ENCODE results near the gene FADS3. TPM values are rescaled to one million over a fixed set of nuclear protein-coding genes. Genes with fewer than 3 reads are reported as not detected.

The FADS3 gene
- total RNA-seq, 1 experiment from 2014 or later: 50.0 TPM

GRCh38 chr11:61890529-61891330, 615 bp downstream of the FADS3 start:
- ATAC-seq: peak; percentile 7
- H3K4me3 Mint-ChIP-seq: peak overlapping the region; percentile 69
- POLR2A ChIA-PET: interaction anchor here (0.6 to 1.5 kb wide), 3 partner anchors 9 to 35 kb away, joined by 3 to 4 read pairs (median 3); no protein-coding TSS in a partner anchor
- no peak for TF ChIP-seq MAX (CRISPR knock-in tag; IDR thresholded peaks at IDR 0.05)
- TF ChIP-seq MXD4 (CRISPR knock-in tag; IDR thresholded peaks at IDR 0.05; ENCODE audit: borderline replicate concordance): no peak
- TF ChIP-seq CTCF (IDR thresholded peaks at IDR 0.05): no peak
- TF ChIP-seq FOXP1 (CRISPR knock-in tag; IDR thresholded peaks at IDR 0.05; ENCODE audit: borderline replicate concordance): peak; percentile 23; the same call in 1 of the 2 replicates
- 0 out of 2 replicates have a peak, but pooled peaks have one; percentile 8 for TF ChIP-seq SP1 (CRISPR knock-in tag; conservative IDR thresholded peaks at IDR 0.05)
- peak; percentile 8; the same call in 1 of the 2 replicates for TF ChIP-seq HMGXB4 (CRISPR knock-in tag; IDR thresholded peaks at IDR 0.05)
- TF ChIP-seq ATF2 (CRISPR knock-in tag; IDR thresholded peaks at IDR 0.05; ENCODE audit: borderline replicate concordance, low read depth): no peak
- peak; percentile 36; the same call in 1 of the 2 replicates for TF ChIP-seq NR2C2 (CRISPR knock-in tag; IDR thresholded peaks at IDR 0.05)
- TF ChIP-seq ZNF317 (CRISPR knock-in tag; IDR thresholded peaks at IDR 0.05; ENCODE audit: borderline replicate concordance, low read depth): no peak
- no peak for TF ChIP-seq IRF2 (CRISPR knock-in tag; IDR thresholded peaks at IDR 0.05; ENCODE audit: borderline replicate concordance, low read depth)
- CTCF ChIA-PET: interaction anchor here (1.0 to 2.5 kb wide), 5 partner anchors 8 to 191 kb away, joined by 3 to 7 read pairs (median 4); no protein-coding TSS in a partner anchor
- H3K27me3 Mint-ChIP-seq (ENCODE audit: low read depth): 0 out of 2 replicates have a peak, but pooled peaks cover 4% of the 10 kb centered on the region
- H3K4me1 Mint-ChIP-seq: peaks cover 3% of the 10 kb centered on the region
- no peak for DNase-seq (ENCODE audit: low spot score)
- H3K27ac Mint-ChIP-seq: no peak overlapping the region
- H3K9me3 Mint-ChIP-seq: no peaks in the 10 kb centered on the region; the same call in 1 of the 2 replicates
- no peaks in the 10 kb centered on the region; the same call in 1 of the 2 replicates for H3K36me3 Mint-ChIP-seq

GRCh38 chr11:61889831-61890230, 1.5 kb downstream of the FADS3 start:
- DNase-seq (ENCODE audit: low spot score): no peak
- H3K4me1 Mint-ChIP-seq: peaks cover 3% of the 10 kb centered on the region
- H3K27me3 Mint-ChIP-seq (ENCODE audit: low read depth): 0 out of 2 replicates have a peak, but pooled peaks cover 4% of the 10 kb centered on the region
- no peak overlapping the region; the same call in 1 of the 2 replicates for H3K4me3 Mint-ChIP-seq
- H3K9me3 Mint-ChIP-seq: no peaks in the 10 kb centered on the region; the same call in 1 of the 2 replicates
- no peaks in the 10 kb centered on the region; the same call in 1 of the 2 replicates for H3K36me3 Mint-ChIP-seq
- CTCF ChIA-PET: interaction anchor here (1.0 to 2.5 kb wide), 5 partner anchors 8 to 192 kb away, joined by 3 to 7 read pairs (median 4); no protein-coding TSS in a partner anchor
- POLR2A ChIA-PET: interaction anchor here (1.0 to 1.5 kb wide), 2 partner anchors 8 to 18 kb away, joined by 3 to 4 read pairs; no protein-coding TSS in a partner anchor
- no peak overlapping the region for H3K27ac Mint-ChIP-seq
- ATAC-seq: no peak
- TF ChIP-seq ZNF317 (CRISPR knock-in tag; IDR thresholded peaks at IDR 0.05; ENCODE audit: borderline replicate concordance, low read depth) (no peak), ZNF281 (CRISPR knock-in tag; IDR thresholded peaks at IDR 0.05) (no peak), ELF4 (CRISPR knock-in tag; IDR thresholded peaks at IDR 0.05; ENCODE audit: low read depth) (no peak), PREB (CRISPR knock-in tag; IDR thresholded peaks at IDR 0.05; ENCODE audit: borderline replicate concordance) (no peak), AR (CRISPR knock-in tag; IDR thresholded peaks at IDR 0.05) (no peak)
